SK-N-DZ (cell line): ENCODE data around the gene GRID2.
A peak's percentile ranks its signal among the peaks of the same experiment; 100 is the strongest.
"Not testable (repeated sequence)": the region's sequence is repeated elsewhere in the genome, so short reads cannot be mapped to it uniquely, and the experiment has no call there.

Experiments
- DNase-seq: peaks from one replicate; pipeline ENCODE4 v3.0.0-alpha.2; 2015; ENCODE audit warnings: low spot score

The GRID2 gene

GRCh38 chr4:92433272-92433758 is 129.5 kb downstream of the GRID2 start:
- DNase-seq, result no peak

GRCh38 chr4:92438722-92439121 is 135.0 kb downstream of the GRID2 start:
- DNase-seq, result not testable (repeated sequence)

GRCh38 chr4:92442131-92442530 is 138.4 kb downstream of the GRID2 start:
- DNase-seq, result not testable (repeated sequence)

DNA sequence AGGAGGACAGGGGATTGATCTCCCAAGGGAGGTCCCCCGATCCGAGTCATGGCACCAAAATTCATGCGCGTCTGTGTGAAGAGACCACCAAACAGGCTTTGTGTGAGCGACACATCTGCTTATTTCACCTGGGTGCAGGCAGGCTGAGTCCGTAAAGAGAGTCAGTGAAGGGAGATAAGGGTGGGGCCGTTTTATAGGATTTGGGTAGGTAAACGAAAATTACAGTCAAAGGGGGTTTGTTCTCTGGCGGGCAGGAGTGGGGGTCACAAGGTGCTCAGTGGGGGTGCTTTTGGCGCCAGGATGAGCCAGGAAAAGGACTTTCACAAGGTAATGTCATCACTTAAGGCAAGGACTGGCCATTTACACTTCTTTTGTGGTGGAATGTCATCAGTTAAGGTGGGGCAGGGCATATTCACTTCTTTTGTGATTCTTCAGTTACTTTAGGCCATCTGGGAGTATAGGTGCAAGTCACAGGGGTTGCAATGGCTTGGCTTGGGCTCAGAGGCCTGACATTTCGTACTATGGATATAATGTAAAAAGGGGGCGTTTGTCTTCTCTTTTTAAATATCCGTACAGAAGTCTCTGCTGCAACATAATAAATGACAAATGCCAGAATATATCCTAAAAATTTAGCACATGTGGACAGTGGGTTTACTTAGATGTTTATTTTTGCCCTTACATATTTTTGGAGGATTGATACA is 140.5 kb downstream of the GRID2 start:
- DNase-seq, result not testable (repeated sequence)

DNA sequence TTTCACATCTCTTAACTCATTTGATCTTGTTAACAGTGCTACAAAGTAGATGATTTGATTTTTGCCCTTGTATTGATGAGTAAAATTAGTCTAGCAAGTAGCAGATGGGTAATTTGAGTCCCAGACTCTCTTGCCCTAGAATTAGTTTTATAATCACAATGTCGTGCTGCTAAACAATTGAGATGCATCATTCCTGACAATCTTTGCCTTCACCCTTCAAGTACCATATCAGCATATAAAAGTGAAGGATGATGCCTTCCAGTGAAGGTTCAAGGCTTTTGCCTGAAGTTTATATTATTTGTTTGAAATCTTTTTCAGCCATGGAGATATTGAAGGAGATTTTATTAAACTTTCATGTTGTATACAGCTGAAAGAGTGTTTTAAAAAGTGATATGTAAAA is 141.4 kb downstream of the GRID2 start:
- no peak for DNase-seq

DNA sequence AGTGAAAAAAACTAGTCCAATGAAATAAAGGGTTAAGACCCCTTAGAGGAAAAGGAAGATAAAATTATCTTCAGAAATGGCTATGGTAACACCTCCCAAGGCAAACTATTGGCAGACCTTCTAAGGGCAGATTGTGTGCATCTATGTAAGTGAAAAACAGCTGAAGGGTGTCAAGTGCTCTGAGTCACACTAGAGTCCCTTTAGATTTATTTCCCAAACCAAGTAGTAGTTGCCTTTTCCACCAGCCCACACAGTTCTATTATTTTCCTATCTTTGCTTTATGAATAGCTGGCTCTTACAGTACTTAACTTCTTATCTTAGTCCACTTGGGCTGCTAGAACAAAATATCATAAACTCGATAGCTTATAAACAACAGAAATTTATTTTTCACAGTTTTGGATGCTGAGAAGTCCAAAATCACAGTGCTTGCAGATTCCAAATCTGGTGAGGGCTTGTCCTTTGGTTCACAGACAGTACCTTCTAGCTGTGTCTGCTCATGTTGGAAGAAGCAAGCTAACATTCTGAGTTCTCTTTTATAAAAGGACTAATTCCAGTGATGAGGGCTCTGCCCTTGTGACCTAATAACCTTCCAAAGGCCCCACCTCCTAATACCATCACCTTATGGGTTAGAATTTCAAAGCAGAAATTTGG is 143.6 kb downstream of the GRID2 start:
- DNase-seq, result no peak

GRCh38 chr4:92448176-92448575 is 144.4 kb downstream of the GRID2 start:
- DNase-seq, result not testable (repeated sequence)

DNA sequence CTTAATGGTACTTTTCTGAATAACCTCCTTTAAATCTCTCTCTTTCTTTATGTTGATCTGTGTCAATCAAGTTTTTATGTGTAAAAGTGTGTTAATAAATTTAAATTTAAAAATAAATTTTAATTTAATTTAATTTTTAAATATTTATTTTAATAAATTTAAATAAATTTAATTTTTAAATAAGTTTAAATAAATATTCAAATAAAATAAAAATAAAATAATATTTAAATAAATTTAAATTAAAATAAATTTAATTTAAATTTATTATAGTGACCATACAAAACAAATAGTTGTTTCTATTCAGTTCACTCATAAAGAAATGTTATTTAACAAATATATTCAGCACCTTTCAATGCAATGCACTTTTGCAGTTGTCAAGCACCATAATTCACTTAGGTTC is 146.9 kb downstream of the GRID2 start:
- DNase-seq, result no peak

- no peak for DNase-seq
Measured at GRCh38 chr4:92451782-92452181, 148.0 kb downstream of the GRID2 start.

GRCh38 chr4:92452383-92452782 is 148.6 kb downstream of the GRID2 start:
- DNase-seq, result not testable (repeated sequence)

GRCh38 chr4:92455329-92455839 is 151.6 kb downstream of the GRID2 start:
- no peak for DNase-seq

GRCh38 chr4:92455951-92456350 is 152.2 kb downstream of the GRID2 start:
- DNase-seq, result no peak

GRCh38 chr4:92461732-92462131 is 158.0 kb downstream of the GRID2 start:
- DNase-seq, result no peak

DNA sequence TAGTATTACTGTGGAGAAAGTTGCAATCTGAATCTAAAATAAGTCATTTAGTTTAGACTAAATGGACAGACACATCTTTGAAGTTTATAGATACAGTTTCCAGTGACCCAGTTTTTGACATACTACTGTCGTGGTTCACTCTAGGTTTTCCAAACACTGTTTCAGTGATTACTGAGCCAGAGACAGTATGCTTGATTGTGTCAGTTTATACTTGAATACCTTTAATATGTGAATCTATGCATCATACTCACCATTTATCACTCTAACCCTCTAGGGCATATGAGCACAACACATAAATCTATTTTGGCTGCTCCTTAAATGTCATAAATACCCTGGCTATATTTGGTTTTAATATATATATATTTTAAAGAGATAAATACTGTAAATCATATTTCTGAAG is 173.5 kb downstream of the GRID2 start:
- DNase-seq, result no peak

DNA sequence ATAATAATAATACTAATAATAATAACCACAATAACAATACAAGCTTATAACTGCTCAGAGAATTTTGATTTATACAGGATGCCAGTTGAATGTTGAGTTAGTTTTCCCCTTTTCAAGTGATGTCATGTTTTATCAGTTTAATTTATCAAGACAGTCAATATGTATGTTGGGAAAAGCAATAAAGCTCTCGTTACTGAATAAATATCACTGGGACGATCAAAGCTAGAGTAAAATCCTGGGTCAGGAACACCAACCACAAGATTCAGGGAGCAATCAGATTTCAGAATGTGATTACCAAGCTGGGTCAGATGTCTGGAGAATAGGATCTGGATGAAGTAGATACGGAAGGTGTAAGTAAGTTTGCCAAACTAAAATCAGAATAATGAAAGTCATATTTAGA is 179.6 kb downstream of the GRID2 start:
- DNase-seq, result no peak

- no peak for DNase-seq
Measured at GRCh38 chr4:92488496-92488895, 184.7 kb downstream of the GRID2 start.

- DNase-seq, result no peak
Measured at GRCh38 chr4:92497141-92497540, 193.4 kb downstream of the GRID2 start.

DNA sequence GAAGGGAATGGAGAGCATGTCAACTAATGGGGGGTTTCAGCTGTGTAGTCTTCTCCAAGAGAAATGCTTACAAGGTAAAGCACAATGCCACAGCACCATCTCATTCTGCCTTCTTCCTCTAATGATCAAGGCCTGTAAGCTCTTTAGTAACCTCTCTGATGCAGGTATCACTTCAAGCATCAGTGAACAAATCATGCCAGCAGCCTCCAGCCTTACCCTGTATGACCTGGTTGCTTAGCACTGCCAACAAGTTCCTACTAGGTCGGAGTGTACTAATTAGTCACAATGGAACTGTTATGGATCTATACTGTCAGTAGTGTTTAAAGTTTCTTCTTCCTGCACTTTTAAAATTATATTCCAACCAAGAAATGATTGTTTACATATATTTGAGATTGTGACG is 197.7 kb downstream of the GRID2 start:
- DNase-seq, result peak; percentile 4

GRCh38 chr4:92506933-92507332 is 203.2 kb downstream of the GRID2 start:
- no peak for DNase-seq

DNA sequence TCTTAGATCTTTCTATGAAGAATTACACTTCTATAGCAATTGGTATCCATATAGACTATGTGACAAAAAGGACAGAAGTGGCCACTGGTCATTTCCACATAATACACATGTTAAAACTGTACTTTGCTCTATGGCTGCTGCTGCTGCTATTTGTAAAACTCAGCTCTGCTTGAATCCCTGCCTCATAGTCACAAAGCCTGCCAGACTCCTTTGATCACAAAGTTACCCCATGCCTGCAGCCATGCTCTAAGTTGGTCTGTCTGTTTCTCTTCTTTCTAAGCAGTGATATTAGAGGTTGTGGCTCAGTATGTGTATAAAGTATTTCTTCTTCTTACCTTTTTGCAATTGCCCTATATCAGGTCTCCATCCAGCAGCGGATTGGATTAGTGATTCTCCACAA is 210.9 kb downstream of the GRID2 start:
- no peak for DNase-seq

- peak; percentile 29 for DNase-seq
Measured at GRCh38 chr4:92516450-92516849, 212.7 kb downstream of the GRID2 start.

DNA sequence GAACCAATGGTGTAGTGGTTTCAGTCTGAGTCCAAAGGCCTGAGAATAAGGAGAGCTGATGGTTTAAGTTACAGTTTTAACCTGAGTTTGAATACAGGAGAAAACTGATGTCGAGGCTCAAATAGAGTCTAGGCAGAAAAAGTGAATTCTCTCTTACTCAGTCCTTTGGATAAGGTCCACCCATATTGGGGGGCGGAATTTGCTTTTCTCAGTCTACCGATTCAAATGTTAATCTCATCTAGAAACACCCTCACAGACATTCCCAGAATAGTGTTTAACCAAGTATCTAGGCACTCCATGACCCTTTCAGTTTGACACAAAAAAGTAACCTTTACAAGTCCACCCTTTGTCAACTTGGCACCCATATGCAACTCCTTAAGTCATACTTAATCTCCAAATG is 216.0 kb downstream of the GRID2 start:
- DNase-seq, result no peak

- DNase-seq, result no peak
Measured at GRCh38 chr4:92520563-92520962, 216.8 kb downstream of the GRID2 start.
